ENCODE results near the gene PRDM2.

DNA sequence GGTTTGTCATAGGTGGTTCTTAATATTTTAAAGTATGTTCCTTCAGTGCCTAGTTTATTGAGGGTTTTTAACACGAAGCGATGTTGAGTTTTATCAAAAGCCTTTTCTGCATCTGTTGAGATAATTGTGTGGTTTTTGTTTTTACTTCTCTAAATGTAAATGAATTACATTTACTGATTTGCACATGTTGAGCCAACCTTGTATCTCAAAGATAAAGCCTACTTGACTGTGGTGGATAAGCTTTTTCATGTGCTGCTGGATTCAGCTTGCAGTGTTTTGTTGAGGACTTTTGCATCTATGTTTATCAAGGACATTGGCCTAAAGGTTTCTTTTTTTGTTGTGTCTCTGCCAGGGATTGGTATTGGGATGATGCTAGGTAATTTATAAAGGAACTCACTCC lies 142.5 kb downstream of the PRDM2 start:
- TF ChIP-seq CREB5 (CRISPR knock-in tag; IDR thresholded peaks at IDR 0.05; ENCODE audit: low read depth) (no peak), BACH2 (CRISPR knock-in tag; IDR thresholded peaks at IDR 0.05; ENCODE audit: borderline replicate concordance) (no peak)
- TF ChIP-seq, protein P1, sequence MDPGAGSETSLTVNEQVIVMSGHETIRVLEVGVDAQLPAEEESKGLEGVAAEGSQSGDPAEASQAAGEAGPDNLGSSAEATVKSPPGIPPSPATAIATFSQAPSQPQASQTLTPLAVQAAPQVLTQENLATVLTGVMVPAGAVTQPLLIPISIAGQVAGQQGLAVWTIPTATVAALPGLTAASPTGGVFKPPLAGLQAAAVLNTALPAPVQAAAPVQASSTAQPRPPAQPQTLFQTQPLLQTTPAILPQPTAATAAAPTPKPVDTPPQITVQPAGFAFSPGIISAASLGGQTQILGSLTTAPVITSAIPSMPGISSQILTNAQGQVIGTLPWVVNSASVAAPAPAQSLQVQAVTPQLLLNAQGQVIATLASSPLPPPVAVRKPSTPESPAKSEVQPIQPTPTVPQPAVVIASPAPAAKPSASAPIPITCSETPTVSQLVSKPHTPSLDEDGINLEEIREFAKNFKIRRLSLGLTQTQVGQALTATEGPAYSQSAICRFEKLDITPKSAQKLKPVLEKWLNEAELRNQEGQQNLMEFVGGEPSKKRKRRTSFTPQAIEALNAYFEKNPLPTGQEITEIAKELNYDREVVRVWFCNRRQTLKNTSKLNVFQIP (CRISPR knock-in tag; IDR thresholded peaks at IDR 0.05; ENCODE audit: borderline replicate concordance, low read depth) = no peak

All from SK-N-SH treated with all-trans-retinoic acid at 6 μM for 48 hours (cell line).